ENCODE results near the gene PPM1J.

PPM1J gene

DNA sequence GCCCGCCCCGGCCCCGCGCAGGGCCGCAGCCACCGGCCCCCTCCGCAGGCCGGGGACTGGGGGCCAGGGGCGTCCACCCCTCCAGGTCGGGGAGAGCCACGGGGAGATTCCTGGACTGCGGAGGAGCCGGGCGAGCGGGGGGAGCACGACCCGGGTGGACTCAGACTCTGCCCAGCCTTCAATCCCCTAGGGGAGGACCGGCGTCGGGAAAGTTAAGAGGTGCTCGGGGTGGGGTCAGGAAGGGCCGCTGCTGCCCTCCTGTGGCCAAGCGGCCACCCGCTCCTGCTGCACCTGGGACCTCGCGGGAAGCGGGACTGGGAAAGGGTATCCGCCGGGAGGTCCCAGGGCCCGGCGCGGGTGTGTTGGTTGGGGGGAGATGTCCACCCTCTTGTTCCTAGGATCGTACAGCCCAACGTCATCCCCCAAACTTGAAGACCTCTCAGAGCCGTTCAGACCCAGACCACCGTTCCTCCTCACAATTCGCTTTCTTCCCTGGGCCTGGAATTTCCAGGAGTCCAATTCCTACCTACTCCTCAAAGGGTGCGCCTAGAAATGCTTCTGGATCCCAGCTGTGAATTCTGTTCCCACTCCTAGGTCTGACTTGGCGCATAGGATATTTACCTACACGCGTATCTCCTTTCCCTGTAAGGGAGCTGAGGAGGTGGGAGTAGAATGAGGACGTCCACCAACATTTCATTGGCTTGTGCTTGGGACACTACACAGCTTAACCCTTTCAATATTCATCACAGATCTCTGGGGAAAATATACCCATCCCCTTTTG lies 7.7 kb downstream of the PPM1J start:
- peak; percentile 84 for DNase-seq (ENCODE audit: low read depth)
- peak overlapping the region; percentile 68 for H3K4me3 ChIP-seq (ENCODE audit: low read length)
- TF ChIP-seq, protein P1, sequence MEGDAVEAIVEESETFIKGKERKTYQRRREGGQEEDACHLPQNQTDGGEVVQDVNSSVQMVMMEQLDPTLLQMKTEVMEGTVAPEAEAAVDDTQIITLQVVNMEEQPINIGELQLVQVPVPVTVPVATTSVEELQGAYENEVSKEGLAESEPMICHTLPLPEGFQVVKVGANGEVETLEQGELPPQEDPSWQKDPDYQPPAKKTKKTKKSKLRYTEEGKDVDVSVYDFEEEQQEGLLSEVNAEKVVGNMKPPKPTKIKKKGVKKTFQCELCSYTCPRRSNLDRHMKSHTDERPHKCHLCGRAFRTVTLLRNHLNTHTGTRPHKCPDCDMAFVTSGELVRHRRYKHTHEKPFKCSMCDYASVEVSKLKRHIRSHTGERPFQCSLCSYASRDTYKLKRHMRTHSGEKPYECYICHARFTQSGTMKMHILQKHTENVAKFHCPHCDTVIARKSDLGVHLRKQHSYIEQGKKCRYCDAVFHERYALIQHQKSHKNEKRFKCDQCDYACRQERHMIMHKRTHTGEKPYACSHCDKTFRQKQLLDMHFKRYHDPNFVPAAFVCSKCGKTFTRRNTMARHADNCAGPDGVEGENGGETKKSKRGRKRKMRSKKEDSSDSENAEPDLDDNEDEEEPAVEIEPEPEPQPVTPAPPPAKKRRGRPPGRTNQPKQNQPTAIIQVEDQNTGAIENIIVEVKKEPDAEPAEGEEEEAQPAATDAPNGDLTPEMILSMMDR (conservative IDR thresholded peaks at IDR 0.05; ENCODE audit: low read length) = peak; percentile 70

DNA sequence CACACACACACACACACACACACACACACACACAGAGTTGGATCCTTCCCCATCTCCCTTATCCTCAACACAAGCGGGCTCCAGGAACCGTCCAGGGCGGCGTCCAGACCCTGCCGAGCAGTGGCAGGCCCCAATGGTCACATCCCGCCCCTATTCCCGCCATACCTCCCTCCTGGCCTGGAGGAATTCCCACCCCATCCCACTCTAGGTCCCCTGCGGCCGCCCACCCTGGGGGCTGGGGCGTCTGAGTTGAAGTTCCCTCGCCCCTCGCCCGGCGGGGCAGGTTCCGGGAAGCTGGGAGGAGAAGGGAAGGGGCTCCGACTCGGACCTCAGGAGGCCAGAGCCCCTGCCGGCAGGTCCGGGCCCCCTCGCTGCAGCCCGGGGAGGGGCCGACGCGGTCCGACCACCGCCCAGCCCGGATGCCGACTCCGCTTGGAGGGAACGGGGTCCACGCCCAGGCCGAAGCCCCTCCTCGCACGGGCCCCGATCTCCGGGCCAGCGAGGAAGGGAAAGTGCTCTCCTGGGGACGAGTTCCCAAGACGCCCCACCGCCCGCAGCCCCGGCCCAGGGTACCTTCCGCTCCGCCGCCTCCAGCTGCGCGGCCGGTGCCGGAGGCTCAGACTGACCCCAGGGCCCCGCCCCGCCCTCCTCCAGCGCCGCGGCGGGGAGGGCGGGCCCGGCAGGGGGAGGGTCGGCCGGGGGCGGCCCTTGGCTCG lies 8.5 kb downstream of the PPM1J start, which contains the start of gene RHOC:
TSS of gene RHOC (minus strand) at position 623 of the 716 bp plus-strand sequence. CDS start 3,328 bp downstream, outside the sequence.
- DNase-seq (ENCODE audit: low read depth) = peak; percentile 37

DNA sequence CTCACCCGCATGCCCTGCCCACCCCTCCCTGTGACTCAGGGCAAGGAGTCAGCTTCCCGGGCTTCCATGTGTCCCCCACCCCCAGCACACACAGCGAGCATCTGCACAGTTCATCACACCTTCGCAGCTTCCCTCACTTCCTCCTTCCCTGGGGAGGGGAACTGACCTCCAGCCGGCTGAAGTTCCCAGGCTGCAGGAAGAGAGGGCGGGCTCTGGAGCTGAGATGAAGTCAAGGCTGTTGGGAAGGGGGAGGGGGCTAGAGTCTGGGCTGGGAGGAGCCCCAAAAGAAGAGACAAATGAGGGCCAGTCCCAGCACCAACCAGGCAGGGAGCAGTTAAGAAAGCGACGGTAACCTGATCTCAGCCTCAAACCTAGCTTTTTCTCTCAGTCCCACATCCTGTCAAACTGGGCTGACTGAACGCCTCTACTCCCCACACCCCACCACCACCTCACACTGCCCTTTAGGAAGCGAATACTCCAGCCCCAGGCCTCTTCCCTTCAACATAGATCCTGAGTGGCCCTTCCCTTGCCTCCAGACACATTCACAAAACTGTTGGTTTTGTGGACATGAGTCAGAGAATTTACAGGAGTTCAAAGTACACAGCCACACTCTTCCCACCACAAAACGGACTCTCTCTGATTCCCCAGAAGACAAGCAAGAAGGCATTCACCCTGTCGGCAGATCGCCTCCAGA lies 10.1 kb downstream of the PPM1J start:
- H3K4me3 ChIP-seq (ENCODE audit: low read length) = peak overlapping the region; percentile 90
- TF ChIP-seq, protein P1 (conservative IDR thresholded peaks at IDR 0.05; ENCODE audit: low read length) = no peak
- DNase-seq (ENCODE audit: low read depth) = peak; percentile 94

More for the DNA sequence above, 8.5 kb downstream of the PPM1J start, which contains the start of gene RHOC:
- TF ChIP-seq, protein P1 (conservative IDR thresholded peaks at IDR 0.05; ENCODE audit: low read length) = no peak
- peak within 1 kb of the TSS; percentile 90 for H3K4me3 ChIP-seq (ENCODE audit: low read length)

DNA sequence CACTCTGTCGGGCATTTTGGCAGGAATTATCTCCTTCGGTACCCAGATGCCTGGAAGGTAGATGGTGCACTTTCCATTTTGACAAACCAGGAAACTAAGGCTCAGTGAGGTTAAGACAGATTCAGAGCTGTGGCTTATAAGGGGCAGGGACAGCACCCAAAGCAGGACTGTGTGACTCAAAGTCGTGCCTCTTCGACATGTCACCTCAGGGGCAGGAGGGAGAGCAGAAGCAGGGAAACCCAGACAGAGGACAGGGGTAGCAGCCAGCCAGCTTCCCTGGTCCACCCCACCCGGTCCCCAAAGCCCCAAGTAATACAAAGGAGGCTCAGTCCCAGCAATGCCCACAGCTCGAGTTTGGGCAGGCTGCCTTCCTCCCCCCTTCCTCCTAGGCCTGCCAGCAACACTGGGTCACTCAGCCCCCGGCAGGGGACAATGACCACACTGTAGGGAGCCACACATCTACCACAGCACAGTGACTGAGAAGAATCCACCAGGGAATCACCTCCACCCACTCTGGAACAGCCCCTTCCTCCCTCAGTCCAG lies 10.7 kb downstream of the PPM1J start:
- H3K4me3 ChIP-seq (ENCODE audit: low read length) = peak overlapping the region; percentile 90
- TF ChIP-seq, protein P1 (conservative IDR thresholded peaks at IDR 0.05; ENCODE audit: low read length) = no peak
- no peak for DNase-seq (ENCODE audit: low read depth)

DNA sequence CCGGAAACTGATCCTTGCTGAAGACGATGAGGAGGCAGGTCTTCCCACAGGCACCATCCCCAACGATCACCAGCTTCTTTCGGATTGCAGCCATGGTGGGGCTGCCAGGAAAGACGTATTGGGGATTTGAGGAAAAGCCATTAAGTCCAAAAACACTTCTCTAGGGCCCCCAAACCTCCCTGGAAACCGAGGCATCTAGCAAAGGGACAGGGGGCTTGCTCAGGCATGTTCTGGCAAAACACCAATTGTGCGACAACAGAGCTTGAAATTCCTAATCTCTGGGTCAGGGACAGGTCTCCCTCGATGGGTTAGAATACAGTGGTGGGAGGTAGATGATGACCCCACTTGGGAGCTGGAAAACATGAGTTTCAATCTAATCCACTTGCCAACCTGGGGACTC lies 11.4 kb downstream of the PPM1J start:
- no peak for DNase-seq (ENCODE audit: low read depth)
- H3K4me3 ChIP-seq (ENCODE audit: low read length) = no peak overlapping the region
- TF ChIP-seq, protein P1 (conservative IDR thresholded peaks at IDR 0.05; ENCODE audit: low read length) = no peak

DNA sequence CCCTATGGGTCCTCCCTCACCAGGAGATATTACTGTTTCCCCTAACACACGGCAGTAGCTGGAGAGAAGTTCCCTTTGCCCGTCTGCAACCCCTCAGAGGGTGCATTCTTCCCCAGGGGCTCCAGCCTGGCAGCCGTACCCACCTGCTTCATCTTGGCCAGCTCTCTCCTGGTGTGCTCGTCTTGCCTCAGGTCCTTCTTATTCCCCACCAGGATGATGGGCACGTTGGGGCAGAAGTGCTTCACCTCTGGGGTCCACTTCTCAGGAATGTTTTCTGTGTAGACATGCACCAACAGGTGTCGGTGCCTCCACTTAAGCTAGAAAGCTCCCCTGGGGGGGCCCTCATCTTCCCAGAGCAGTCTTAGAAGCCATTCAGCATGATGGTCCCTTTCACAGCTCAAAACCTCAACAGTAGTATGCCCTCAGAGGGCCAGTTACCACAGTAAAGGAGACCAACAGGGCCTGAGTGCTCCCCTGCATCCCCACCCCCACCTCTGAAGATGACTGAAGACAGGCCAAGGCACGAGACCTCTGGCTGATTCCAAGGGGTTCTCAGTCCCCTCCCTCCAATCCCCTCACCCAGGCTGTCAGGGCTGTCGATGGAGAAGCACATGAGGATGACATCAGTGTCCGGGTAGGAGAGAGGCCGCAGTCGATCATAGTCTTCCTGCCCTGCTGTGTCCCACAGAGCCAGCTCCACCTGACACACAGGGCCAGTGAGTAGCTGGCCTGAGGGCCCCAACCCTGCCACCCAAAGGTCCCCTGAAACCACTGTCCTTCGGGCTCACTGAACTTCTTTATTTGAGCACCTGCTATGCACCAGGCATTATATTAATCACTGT lies 12.5 kb downstream of the PPM1J start:
- no peak overlapping the region for H3K4me3 ChIP-seq (ENCODE audit: low read length)
- TF ChIP-seq, protein P1 (conservative IDR thresholded peaks at IDR 0.05; ENCODE audit: low read length) = no peak
- no peak for DNase-seq (ENCODE audit: low read depth)

All from AG10803 (cell line).